H1 (cell line): Measurements from ENCODE around the gene ADGRG7.

Experiments used
- CTCF ChIP-seq, 3 experiments: IDR thresholded peaks; 1 replicate in 2 of 3; 2 replicates in 1 of 3; pipeline versions ENCODE4 v1.5.1 to v1.6.1; 2011; ENCODE audit warnings: low read length in 3 of 3, mild to moderate bottlenecking in 3 of 3, inconsistent platforms in 2 of 3, low read depth in 1 of 3, moderate library complexity in 1 of 3; ENCODE audit not compliant: insufficient read depth in 1 of 3; ENCODE audit errors: control extremely low read depth in 1 of 3
- POLR2AphosphoS5 ChIP-seq: IDR thresholded peaks from 2 replicates; pipeline ENCODE4 v1.6.1; 2011; ENCODE audit warnings: low read depth, low read length
- TBP ChIP-seq: IDR thresholded peaks from 2 replicates; pipeline ENCODE4 v1.6.1; 2011; ENCODE audit warnings: low read depth, low read length, improper control_type of control experiment

DNA sequence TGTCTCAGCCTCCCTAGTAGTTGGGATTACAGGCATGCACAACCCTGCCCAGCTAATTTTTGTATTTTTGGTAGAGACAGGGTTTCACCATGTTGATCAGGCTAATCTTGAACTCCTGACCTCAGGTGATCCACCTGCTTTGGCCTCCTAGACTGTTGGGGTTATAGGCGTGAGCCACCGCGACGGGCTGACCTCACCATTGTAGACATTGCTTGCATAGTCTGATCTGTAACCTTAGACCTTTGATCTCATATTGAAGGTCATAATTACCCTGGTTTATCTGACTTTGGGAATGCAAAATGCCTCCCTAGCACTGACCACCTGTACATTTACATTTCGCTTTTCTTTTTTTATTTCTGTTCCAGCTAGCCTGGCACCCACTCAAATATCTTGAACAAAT lies 31.2 kb downstream of the ADGRG7 start:
- TF ChIP-seq TBP, result no peak
- no peak for TF ChIP-seq CTCF (IDR thresholded peaks at IDR 0.05; ENCODE audit: control extremely low read depth in 1 of 3, insufficient read depth in 1 of 3, low read depth in 1 of 3, low read length in 3 of 3)
- no peak for TF ChIP-seq POLR2AphosphoS5
